ENCODE measurements around the gene CCDC70. TPM values are rescaled to one million over a fixed set of nuclear protein-coding genes. Genes with fewer than 3 reads are reported as not detected.

Gene CCDC70
- total RNA-seq, 3 donors from 2014 or later (not counting 1 experiment from before 2014, with no cell fraction given): not detected

DNA sequence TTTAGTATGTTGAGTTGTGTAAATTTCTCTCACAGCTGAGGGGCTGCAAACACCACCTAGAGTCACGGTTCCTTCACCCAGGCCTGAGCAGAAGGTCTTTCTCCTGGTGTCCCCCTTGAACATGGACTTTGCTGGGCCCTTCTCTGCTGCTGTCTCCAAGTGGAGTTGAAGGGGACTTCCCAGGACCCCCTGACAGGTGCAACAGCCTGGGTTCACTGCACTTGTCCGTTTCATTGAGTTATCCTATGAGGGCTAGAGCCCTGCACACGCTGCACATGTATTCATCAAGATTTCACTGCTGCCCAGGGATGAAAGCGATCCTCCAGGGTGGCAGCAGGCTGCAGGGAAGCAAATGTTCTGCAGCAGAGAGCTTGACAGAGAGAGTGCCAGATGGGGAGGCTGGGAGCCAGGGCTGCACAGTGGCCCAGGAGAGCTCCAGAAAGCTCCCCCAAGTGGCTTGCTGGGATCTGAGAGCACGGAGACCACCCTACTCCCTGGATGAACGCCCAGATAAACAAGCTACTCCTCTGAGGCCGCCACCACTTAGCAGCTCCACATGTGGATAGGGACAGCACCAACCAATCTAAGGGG lies 27.1 kb upstream of the CCDC70 start:
- peaks cover 0 to 8% of the 10 kb centered on the region in 2 donors for H3K4me1 Mint-ChIP-seq
- H3K27ac ChIP-seq (ENCODE audit: low read length): no peak overlapping the region
- H3K4me1 ChIP-seq (ENCODE audit: control insufficient read depth, insufficient read depth, low read length): no peaks in the 10 kb centered on the region
- no peaks in the 10 kb centered on the region for H3K9me3 ChIP-seq (ENCODE audit: control insufficient read depth, insufficient read depth, low read length)
- intact Hi-C loops (cut with micrococcal nuclease): no loop called here
- H3K27me3 ChIP-seq (ENCODE audit: control insufficient read depth, insufficient read depth, low read length): no peaks in the 10 kb centered on the region
- H3K36me3 Mint-ChIP-seq: no peaks in the 10 kb centered on the region
- WGBS (ENCODE audit: insufficient coverage): 85% methylated on average over 7 of the region's 7 CpGs
- H3K9me3 Mint-ChIP-seq: no peaks in the 10 kb centered on the region
- no peak overlapping the region for H3K4me3 Mint-ChIP-seq
- H3K36me3 ChIP-seq (ENCODE audit: control insufficient read depth, insufficient read depth, low read length): no peaks in the 10 kb centered on the region
- no peak overlapping the region for H3K4me3 ChIP-seq (ENCODE audit: low read length)
- no peak for ATAC-seq
- TF ChIP-seq, protein P1, sequence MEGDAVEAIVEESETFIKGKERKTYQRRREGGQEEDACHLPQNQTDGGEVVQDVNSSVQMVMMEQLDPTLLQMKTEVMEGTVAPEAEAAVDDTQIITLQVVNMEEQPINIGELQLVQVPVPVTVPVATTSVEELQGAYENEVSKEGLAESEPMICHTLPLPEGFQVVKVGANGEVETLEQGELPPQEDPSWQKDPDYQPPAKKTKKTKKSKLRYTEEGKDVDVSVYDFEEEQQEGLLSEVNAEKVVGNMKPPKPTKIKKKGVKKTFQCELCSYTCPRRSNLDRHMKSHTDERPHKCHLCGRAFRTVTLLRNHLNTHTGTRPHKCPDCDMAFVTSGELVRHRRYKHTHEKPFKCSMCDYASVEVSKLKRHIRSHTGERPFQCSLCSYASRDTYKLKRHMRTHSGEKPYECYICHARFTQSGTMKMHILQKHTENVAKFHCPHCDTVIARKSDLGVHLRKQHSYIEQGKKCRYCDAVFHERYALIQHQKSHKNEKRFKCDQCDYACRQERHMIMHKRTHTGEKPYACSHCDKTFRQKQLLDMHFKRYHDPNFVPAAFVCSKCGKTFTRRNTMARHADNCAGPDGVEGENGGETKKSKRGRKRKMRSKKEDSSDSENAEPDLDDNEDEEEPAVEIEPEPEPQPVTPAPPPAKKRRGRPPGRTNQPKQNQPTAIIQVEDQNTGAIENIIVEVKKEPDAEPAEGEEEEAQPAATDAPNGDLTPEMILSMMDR (IDR thresholded peaks at IDR 0.05): no peak
- H3K27me3 Mint-ChIP-seq (ENCODE audit: low read depth in 2 of 2): peaks cover 3 to 12% of the 10 kb centered on the region in 2 donors
- no peak overlapping the region for H3K27ac Mint-ChIP-seq
- DNase-seq: no peak

- Histone ChIP-seq H3K27me3 (ENCODE audit: control insufficient read depth, insufficient read depth, low read length) (no peaks in the 10 kb centered on the region), H3K36me3 (ENCODE audit: control insufficient read depth, insufficient read depth, low read length) (no peaks in the 10 kb centered on the region), H3K4me1 (ENCODE audit: control insufficient read depth, insufficient read depth, low read length) (no peaks in the 10 kb centered on the region), H3K9me3 (ENCODE audit: control insufficient read depth, insufficient read depth, low read length) (no peaks in the 10 kb centered on the region), H3K4me3 (ENCODE audit: low read length) (no peak overlapping the region), H3K27ac (ENCODE audit: low read length) (no peak overlapping the region)
- 86% methylated on average over 3 of the region's 3 CpGs for WGBS (ENCODE audit: insufficient coverage)
- Mint-ChIP-seq H3K4me1 (peaks cover 0 to 8% of the 10 kb centered on the region in 2 donors), H3K36me3 (no peaks in the 10 kb centered on the region), H3K9me3 (no peaks in the 10 kb centered on the region), H3K4me3 (no peak overlapping the region), H3K27me3 (ENCODE audit: low read depth in 2 of 2) (peaks cover 3 to 12% of the 10 kb centered on the region in 2 donors), H3K27ac (no peak overlapping the region)
- TF ChIP-seq, protein P1 (IDR thresholded peaks at IDR 0.05): no peak
- DNase-seq (no peak), ATAC-seq (no peak)
- intact Hi-C loops (cut with micrococcal nuclease): no loop called here
These were observed 24.8 kb upstream of the CCDC70 start for GRCh38 chr13:51837016-51837415.

- 89% methylated on average over 7 of the region's 8 CpGs for WGBS (ENCODE audit: insufficient coverage)
- no peak for DNase-seq
- Histone ChIP-seq H3K4me3 (ENCODE audit: low read length) (no peak overlapping the region), H3K36me3 (ENCODE audit: control insufficient read depth, insufficient read depth, low read length) (no peaks in the 10 kb centered on the region), H3K4me1 (ENCODE audit: control insufficient read depth, insufficient read depth, low read length) (no peaks in the 10 kb centered on the region), H3K27ac (ENCODE audit: low read length) (no peak overlapping the region), H3K27me3 (ENCODE audit: control insufficient read depth, insufficient read depth, low read length) (no peaks in the 10 kb centered on the region), H3K9me3 (ENCODE audit: control insufficient read depth, insufficient read depth, low read length) (no peaks in the 10 kb centered on the region)
- H3K4me3 Mint-ChIP-seq: no peak overlapping the region
- H3K36me3 Mint-ChIP-seq: no peaks in the 10 kb centered on the region
- no peak overlapping the region for H3K27ac Mint-ChIP-seq
- TF ChIP-seq, protein P1 (IDR thresholded peaks at IDR 0.05): no peak
- no peaks in the 10 kb centered on the region for H3K9me3 Mint-ChIP-seq
- intact Hi-C loops (cut with micrococcal nuclease): no loop called here
- peaks cover 0 to 3% of the 10 kb centered on the region in 2 donors for H3K27me3 Mint-ChIP-seq (ENCODE audit: low read depth in 2 of 2)
- no peaks in the 10 kb centered on the region for H3K4me1 Mint-ChIP-seq
- ATAC-seq: no peak
These were observed 23.4 kb upstream of the CCDC70 start for GRCh38 chr13:51838240-51838846.

Measured in natural killer cell (primary cell).